Subcutaneous abdominal adipose tissue (tissue), 5 donors: ENCODE data around the gene PRKCZ.

Experiments
- H3K27ac ChIP-seq: one replicate; pipeline ENCODE4 v1.7.0; 2013; ENCODE audit warnings: low read depth, mild to moderate bottlenecking, inconsistent platforms, low read length, moderate library complexity
- H3K27me3 ChIP-seq, 5 donors: one replicate each; pipeline ENCODE4 v1.7.0; 2013; ENCODE audit warnings: low read length in 5 of 5, inconsistent platforms in 1 of 5; ENCODE audit not compliant: control insufficient read depth in 5 of 5, insufficient read depth in 4 of 5
- H3K36me3 ChIP-seq, 5 donors: one replicate each; pipeline ENCODE4 v1.7.0; 2013; ENCODE audit warnings: low read length in 5 of 5; ENCODE audit not compliant: control insufficient read depth in 5 of 5, insufficient read depth in 5 of 5
- H3K4me1 ChIP-seq, 5 donors: one replicate each; pipeline ENCODE4 v1.7.0; 2013; ENCODE audit warnings: low read length in 5 of 5, mild to moderate bottlenecking in 3 of 5, moderate library complexity in 1 of 5; ENCODE audit not compliant: control insufficient read depth in 5 of 5, insufficient read depth in 5 of 5
- H3K4me3 ChIP-seq, 5 donors: one replicate each; pipeline ENCODE4 v1.7.0; 2013; ENCODE audit warnings: low read length in 5 of 5, low read depth in 1 of 5
- H3K9ac ChIP-seq, 5 donors: one replicate each; pipeline ENCODE4 v1.7.0; 2013; ENCODE audit warnings: low read length in 5 of 5, mild to moderate bottlenecking in 4 of 5, moderate library complexity in 3 of 5
- H3K9me3 ChIP-seq, 5 donors: one replicate each; pipeline ENCODE4 v1.7.0; 2013; ENCODE audit warnings: low read length in 5 of 5; ENCODE audit not compliant: control insufficient read depth in 5 of 5
- donor health status: healthy.
- donor health status: healthy.
- donor health status: healthy.
- donor health status: healthy.
- donor health status: healthy.

The PRKCZ gene

DNA sequence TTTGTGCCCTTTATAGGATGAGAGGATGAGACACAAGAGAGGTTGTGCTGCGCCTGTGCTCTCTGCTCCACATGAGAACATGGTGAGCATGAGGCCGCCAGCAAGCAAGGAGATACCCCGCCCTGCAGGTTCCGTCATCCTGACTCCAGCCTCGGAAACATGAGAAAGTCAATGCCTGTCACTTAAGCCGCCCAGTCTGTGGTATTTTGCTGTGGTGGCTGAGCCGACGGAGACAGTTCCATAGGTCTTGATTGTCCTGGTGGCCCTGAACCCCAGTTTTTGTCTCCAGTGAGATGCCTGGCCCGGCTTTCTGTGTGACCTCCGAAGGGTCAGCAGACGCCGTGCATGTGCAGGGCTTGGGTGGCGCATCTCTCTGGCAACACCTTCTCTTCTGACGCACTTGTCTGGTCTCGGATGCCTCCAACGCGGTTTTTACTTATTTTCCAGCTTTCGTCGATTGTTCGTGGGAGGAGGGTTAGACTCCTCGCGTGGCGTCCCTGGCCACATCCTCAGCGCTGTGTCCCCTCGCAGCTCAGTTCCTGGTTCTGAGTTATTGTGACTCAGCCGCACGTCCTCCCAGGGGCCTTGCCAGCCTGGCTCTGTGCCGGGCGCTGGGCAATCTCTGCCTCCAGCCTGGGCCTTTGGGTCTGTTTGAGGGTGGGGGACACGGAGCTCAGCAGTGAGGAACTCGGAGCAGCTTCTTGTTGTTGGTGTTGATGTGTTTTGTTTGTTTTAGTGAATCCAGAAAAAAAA, 74.4 kb downstream of the PRKCZ start:
- H3K36me3 ChIP-seq, result no peaks in the 10 kb centered on the region
- no peak overlapping the region for H3K27ac ChIP-seq
- peaks cover 0 to 7% (median 4%) of the 10 kb centered on the region in 5 donors for H3K9me3 ChIP-seq
- H3K4me3 ChIP-seq, result no peak overlapping the region
- peaks cover 0 to 20% (median 3%) of the 10 kb centered on the region in 5 donors for H3K4me1 ChIP-seq
- H3K9ac ChIP-seq, result no peak overlapping the region
- peaks cover 6 to 30% (median 21%) of the 10 kb centered on the region in 5 donors for H3K27me3 ChIP-seq

DNA sequence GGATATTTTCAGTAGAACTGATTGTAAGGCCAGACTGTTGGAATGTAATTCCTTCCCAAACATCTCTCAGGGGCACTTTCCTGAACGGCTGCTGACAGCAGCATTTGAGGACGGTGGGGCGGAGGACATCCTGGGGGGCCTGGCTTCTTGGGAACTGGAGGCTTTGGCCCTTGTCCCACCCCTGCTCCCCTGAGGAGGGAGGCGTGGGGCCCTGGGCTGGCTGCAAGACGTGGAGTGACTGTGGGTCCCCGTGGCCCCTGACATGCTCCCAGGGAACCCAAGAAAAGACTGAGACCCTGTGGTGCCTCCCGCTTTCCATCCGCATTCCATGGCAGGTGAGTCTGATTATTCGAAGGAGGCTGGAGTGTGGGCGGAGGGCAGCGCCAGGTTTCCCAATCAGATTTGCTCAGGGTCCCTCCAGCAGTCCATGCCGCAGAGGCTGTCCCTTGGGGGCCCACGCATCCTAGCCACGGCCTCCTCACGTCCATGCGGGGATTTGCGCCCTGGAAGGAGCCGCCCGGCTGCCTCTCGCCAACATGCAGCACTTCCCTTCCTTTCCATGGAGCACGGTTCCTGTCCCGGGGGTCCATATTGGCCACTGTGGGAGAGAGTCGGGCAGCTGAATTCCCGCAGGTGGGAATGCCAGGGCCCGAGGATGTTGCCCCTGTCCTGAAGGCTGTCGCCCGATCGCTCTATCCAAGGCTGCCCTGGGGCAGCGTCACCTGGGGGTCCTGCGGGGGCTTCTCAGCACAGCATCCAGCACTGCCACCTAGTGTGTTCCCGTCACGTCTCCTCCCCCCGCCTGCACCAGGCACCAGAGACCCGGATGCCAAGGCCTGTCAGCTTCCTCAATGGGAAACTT, 75.4 kb downstream of the PRKCZ start:
- Histone ChIP-seq H3K4me1 (peaks cover 0 to 20% (median 3%) of the 10 kb centered on the region in 5 donors), H3K36me3 (no peaks in the 10 kb centered on the region), H3K27ac (no peak overlapping the region), H3K9ac (no peak overlapping the region), H3K9me3 (no peaks in the 10 kb centered on the region), H3K27me3 (peaks cover 6 to 32% (median 21%) of the 10 kb centered on the region in 5 donors), H3K4me3 (no peak overlapping the region)

DNA sequence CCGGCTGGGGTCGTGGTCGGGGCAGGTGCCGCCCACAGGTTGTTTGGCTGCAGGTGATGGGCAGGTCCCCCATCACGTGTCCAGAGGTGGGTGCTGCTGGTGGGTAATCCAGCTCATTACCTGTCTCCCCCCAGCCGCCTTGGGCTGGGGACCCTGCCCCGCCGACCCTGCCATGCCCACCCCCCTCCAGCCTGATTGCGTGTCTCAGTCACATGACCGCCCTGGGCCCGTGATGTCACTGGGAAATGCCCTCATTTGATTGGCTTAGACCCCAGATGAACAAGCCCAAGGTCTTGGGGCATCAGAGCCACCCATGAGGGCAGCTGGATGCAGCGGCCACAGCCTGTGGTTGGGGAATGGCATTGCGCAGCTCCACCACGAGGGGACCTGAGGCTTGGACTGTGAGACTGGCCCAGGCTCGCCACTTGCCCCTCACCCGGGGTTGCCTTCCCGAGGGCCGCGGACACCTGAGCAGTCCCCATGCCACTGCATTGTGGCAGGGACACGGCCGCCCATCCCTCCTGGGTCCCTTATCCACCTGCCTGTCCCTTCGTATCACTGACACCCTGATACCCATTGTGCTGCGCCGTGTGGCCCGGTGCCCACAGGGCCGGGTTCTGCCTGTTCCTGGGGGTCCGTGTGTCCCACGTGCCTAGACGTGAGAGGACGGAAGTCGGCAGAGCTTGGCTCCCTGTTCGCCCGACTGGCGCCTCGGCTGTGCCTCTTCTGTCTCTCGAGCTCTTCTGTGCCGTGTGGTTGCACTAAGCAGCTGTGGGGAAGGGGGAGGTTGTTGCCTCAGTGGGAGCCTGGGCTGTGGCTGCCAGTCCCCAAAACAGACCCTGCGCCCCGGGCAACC, 76.3 kb downstream of the PRKCZ start:
- H3K9me3 ChIP-seq, result no peaks in the 10 kb centered on the region
- no peak overlapping the region for H3K9ac ChIP-seq
- peaks cover 0 to 20% (median 3%) of the 10 kb centered on the region in 5 donors for H3K4me1 ChIP-seq
- no peak overlapping the region for H3K4me3 ChIP-seq
- H3K36me3 ChIP-seq, result no peaks in the 10 kb centered on the region
- H3K27ac ChIP-seq, result no peak overlapping the region
- H3K27me3 ChIP-seq, result peaks cover 6 to 36% (median 21%) of the 10 kb centered on the region in 5 donors

DNA sequence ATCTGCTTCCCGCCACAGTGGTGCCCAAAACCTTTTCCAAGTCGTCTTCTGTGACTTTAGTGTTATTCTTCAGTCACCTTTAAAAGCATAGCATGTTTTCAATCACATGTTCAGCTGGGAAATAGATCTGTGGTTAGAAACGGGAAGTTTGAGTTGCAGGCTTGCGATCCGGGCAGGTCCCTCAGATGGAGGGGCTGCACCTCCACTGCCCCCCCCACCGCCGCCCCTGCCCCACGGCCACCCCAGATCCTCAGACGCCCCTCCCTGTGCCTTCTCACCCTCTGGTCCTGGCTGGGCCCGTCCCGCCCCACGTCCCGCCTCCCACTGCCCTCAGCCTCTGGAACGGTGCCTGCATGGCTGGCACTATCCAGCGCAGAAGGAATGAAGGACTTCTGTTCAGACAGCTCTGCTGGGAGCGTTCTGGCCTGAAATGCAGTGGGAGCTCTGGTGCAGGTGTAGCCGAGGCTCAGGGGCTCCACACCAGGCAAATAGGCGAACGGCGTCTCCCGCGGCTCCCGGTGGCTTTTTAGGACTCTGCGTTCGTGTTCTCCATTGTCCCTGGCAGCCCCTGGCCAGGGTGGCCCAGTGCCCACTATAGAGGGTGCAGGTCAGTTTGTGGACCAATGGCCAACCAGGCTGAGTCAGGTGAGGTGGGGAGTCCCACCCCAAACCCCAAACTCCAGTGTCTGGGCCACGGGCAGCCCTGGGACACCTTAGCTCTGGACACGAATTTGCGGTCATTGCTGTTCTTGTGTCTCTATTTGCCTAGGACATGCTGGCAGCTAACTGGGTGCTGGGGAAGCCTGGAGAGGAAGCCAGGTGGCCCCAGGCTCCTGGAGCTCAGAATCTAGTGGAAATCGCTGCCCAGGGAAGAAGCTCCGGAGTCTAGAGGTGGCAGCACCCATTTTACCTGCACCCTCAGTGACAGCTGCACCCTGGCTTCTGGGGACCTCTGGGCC, 77.3 kb downstream of the PRKCZ start:
- H3K27ac ChIP-seq, result no peak overlapping the region

DNA sequence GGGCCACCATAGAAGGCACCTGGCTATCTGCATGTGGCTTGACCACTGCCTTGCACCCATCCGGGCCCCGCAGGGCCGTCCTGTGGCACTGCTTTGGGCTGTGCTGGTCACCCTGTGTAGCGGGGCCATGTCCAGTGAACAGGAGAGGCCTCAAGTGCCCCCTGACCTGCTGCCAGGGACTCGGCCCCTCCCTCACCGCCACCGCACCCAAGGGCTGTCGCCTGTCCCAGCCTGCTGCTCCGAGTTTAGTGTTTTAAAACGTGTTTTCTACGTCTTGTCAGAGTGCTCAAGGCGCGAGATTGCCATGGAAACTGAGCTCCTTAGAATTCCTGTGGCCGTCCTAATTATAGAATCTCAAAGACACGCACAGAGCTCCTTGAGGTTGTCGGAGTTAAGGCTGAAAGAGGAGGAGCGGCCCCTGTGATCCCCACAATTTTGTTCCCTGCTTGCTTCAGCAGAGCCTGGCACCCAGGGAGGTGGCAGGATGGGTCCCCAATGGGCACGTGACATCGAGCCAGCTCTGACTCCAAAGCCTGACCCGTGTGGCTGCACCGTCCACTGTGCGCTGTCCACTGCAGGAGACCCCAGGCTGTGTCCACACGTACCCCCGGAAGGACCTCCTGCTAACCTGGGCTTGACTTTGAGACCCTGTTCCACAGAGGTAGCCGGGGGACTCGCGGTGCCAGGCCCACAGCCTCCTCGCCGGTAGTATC, 78.1 kb downstream of the PRKCZ start:
- Histone ChIP-seq H3K9me3 (no peaks in the 10 kb centered on the region), H3K4me3 (no peak overlapping the region), H3K36me3 (no peaks in the 10 kb centered on the region), H3K27me3 (peaks cover 6 to 36% (median 21%) of the 10 kb centered on the region in 5 donors), H3K4me1 (peaks cover 3 to 31% (median 15%) of the 10 kb centered on the region in 5 donors), H3K9ac (no peak overlapping the region), H3K27ac (no peak overlapping the region)

More for the DNA sequence above, 77.3 kb downstream of the PRKCZ start:
- H3K27me3 ChIP-seq, result peaks cover 6 to 36% (median 21%) of the 10 kb centered on the region in 5 donors
- no peaks in the 10 kb centered on the region for H3K36me3 ChIP-seq
- peaks cover 0 to 25% (median 9%) of the 10 kb centered on the region in 5 donors for H3K4me1 ChIP-seq
- peak overlapping the region in 1 of 5 donors; percentile 9 for H3K4me3 ChIP-seq
- no peak overlapping the region for H3K9ac ChIP-seq
- no peaks in the 10 kb centered on the region for H3K9me3 ChIP-seq

DNA sequence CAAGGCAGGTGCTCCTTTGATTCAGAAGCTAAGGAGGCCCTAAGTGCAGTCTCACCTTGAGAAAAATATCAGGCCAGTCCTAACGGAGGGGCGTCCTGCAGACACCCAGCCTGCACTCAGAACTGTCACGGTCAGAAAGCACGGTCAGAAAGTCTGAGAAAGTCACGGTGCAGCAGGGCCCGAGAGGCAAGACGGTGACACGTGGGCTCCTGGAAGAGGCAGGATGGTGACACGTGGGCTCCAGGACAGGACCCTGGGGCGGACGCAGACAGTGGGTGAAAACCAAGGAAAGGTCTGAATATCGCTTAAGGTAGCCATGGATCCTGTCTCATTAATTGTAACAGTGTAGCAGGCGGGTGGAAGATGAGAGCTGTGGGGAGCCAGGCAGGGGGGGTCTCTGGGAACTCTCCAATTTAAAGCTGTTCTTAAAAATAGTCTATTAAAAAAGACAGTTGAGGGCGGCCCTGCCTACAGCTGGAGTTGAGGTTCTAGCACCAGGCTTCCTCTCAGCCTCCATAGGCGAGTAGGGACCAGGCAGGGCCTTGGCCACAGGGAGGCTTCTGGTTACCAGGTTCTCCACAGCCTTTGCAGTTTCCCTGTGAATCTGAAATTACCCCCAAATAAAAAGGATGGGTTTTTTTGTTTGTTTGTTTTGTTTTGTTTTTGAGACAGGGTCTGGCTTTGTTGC, 79.2 kb downstream of the PRKCZ start:
- Histone ChIP-seq H3K4me1 (peaks cover 3 to 37% (median 19%) of the 10 kb centered on the region in 5 donors), H3K36me3 (no peaks in the 10 kb centered on the region), H3K9me3 (no peaks in the 10 kb centered on the region), H3K27me3 (peaks cover 6 to 36% (median 21%) of the 10 kb centered on the region in 5 donors), H3K27ac (no peak overlapping the region), H3K4me3 (no peak overlapping the region), H3K9ac (no peak overlapping the region)

DNA sequence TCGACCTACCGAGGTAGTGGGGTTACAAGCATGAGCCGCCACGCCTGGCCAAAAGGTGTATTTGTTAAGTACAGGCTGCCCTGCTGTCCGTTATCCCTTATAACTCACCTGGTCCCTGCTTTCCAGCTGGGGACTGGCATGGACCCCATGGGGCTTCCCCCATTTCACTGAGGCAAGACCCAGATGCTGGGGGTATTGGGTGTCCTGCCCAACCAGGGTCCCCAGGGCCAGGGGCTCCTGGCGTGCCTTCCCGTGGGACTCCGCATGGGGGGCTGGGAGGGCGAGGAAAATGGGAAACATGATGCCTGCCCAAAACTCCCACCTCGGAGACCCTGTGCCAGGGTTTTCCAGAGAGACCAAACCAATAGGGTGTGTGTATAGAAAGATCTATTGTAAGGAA, 79.9 kb downstream of the PRKCZ start:
- peaks cover 6 to 36% (median 21%) of the 10 kb centered on the region in 5 donors for H3K27me3 ChIP-seq
- H3K9ac ChIP-seq, result no peak overlapping the region
- no peaks in the 10 kb centered on the region for H3K36me3 ChIP-seq
- H3K4me3 ChIP-seq, result no peak overlapping the region
- H3K9me3 ChIP-seq, result no peaks in the 10 kb centered on the region
- H3K27ac ChIP-seq, result no peak overlapping the region
- peaks cover 3 to 37% (median 19%) of the 10 kb centered on the region in 5 donors for H3K4me1 ChIP-seq

DNA sequence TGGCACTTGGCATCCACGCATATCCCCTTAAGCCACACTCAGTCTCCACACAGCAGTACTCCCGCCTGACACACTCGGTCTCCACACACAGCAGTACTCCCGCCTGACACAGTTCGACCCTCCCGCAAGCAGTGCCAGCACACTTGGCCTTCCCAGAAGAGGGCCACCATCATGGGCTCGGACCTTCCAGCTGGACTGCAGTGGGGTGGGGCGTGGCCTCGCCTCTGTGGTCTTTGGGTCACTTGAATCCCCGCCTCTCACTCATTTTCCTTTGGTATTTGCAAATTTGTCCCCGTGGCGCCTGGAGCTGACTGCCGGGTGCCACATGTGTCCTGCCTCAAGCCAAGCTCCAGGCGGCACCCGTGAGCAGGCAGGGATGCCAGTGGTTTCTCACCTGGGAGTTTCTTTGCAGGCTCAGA, 80.7 kb downstream of the PRKCZ start:
- Histone ChIP-seq H3K4me1 (peaks cover 3 to 37% (median 19%) of the 10 kb centered on the region in 5 donors), H3K27me3 (peaks cover 6 to 32% (median 21%) of the 10 kb centered on the region in 5 donors), H3K27ac (no peak overlapping the region)

More for the DNA sequence above, 80.7 kb downstream of the PRKCZ start:
- Histone ChIP-seq H3K36me3 (no peaks in the 10 kb centered on the region), H3K9me3 (no peaks in the 10 kb centered on the region), H3K4me3 (no peak overlapping the region), H3K9ac (no peak overlapping the region)
